Endothelial cell of umbilical vein (primary cell): Measurements from ENCODE around the gene EHMT1. TPM values are rescaled to one million over a fixed set of nuclear protein-coding genes. Genes with fewer than 3 reads are reported as not detected.
"Not testable (repeated sequence)": the region's sequence is repeated elsewhere in the genome, so short reads cannot be mapped to it uniquely, and the experiment has no call there.

Experiments
- BruUV-seq: library from RNA; stranded (reverse); fragments of 400-500 nt; replicated peaks from 2 replicates; lab custom pipeline; 2021; lab: Mats Ljungman, UMichigan
- CTCF ChIA-PET: fragments of 300-600, 350-600 bp; sonication (Branson Sonifier 250); formaldehyde crosslinking; loops from one replicate; lab custom pipeline; 2021; ENCODE audit warnings: antibody characterized with exemption, inconsistent platforms; lab: Charles Lee
- POLR2A ChIA-PET: fragments of 300-600, 350-600 bp; sonication (Branson Sonifier 250); formaldehyde crosslinking; loops from one replicate; lab custom pipeline; 2021; ENCODE audit warnings: antibody characterized with exemption, inconsistent platforms; lab: Charles Lee
- DNase-seq: peaks from one replicate; pipeline ENCODE4 v3.0.0-alpha.2; 2011; ENCODE audit warnings: low read depth, low spot score
- FAIRE-seq: peaks from 2 replicates; lab custom pipeline; 2011; peaks lifted over from hg19 to GRCh38; lab: Jason Lieb, UNC
- H2AFZ ChIP-seq: 2 replicates; pipeline ENCODE4 v1.6.0; 2012; ENCODE audit warnings: low read depth, low read length, control low read depth, inconsistent platforms
- H3K27ac ChIP-seq: 2 replicates; pipeline ENCODE4 v1.5.1; 2011; ENCODE audit warnings: low read depth, mild to moderate bottlenecking, control low read depth, low read length, moderate library complexity; ENCODE audit not compliant: insufficient read depth
- H3K27me3 ChIP-seq, 2 experiments: 2 replicates each; pipeline versions ENCODE4 v1.6.0 to v1.6.1; 2011; ENCODE audit warnings: low read length in 2 of 2, mixed read lengths in 1 of 2; ENCODE audit not compliant: control insufficient read depth in 2 of 2, insufficient read depth in 2 of 2
- H3K36me3 ChIP-seq, 2 experiments: 2 replicates in 1 of 2; 3 replicates in 1 of 2; pipeline ENCODE4 v1.5.1; 2011; ENCODE audit warnings: low read length in 2 of 2, mild to moderate bottlenecking in 1 of 2, moderate library complexity in 1 of 2; ENCODE audit not compliant: control insufficient read depth in 2 of 2, insufficient read depth in 2 of 2; ENCODE audit errors: extremely low read depth in 1 of 2
- H3K4me1 ChIP-seq: 3 replicates; pipeline ENCODE4 v1.5.1; 2011; ENCODE audit warnings: mild to moderate bottlenecking, low read length; ENCODE audit not compliant: control insufficient read depth, insufficient read depth; ENCODE audit errors: extremely low read depth
- H3K4me2 ChIP-seq: 2 replicates; pipeline ENCODE4 v1.6.1; 2011; ENCODE audit warnings: low read length, control low read depth, mixed read lengths; ENCODE audit not compliant: insufficient read depth
- H3K4me3 ChIP-seq, 3 experiments: fragments of 200-600 bp in 1 of 3; sonication (generic), shearing (Covaris generic) in 1 of 3; replicated peaks in 1 of 3; 2 replicates each; pipeline ENCODE4 v1.5.1; 2011 to 2016; ENCODE audit warnings: control low read depth in 3 of 3, low read length in 3 of 3, mild to moderate bottlenecking in 2 of 3, inconsistent platforms in 1 of 3, low read depth in 1 of 3, moderate library complexity in 1 of 3; ENCODE audit not compliant: insufficient read depth in 1 of 3
- H3K79me2 ChIP-seq: 2 replicates; pipeline ENCODE4 v1.6.0; 2012; ENCODE audit warnings: low read length, inconsistent platforms; ENCODE audit not compliant: control insufficient read depth, insufficient read depth
- H3K9ac ChIP-seq: replicated peaks from 2 replicates; pipeline ENCODE3; 2011; ENCODE audit warnings: low read length, control low read depth; ENCODE audit not compliant: insufficient read depth; ENCODE audit errors: extremely low read depth
- H3K9me1 ChIP-seq: replicated peaks from 3 replicates; pipeline ENCODE4 v1.6.0; 2011; ENCODE audit warnings: mild to moderate bottlenecking, low read length; ENCODE audit not compliant: control insufficient read depth, insufficient read depth; ENCODE audit errors: extremely low read depth
- H3K9me3 ChIP-seq: replicated peaks from 2 replicates; pipeline ENCODE4 v1.5.1; 2012; ENCODE audit warnings: low read length, inconsistent platforms; ENCODE audit not compliant: control insufficient read depth, insufficient read depth
- H4K20me1 ChIP-seq: replicated peaks from 2 replicates; pipeline ENCODE3; 2011; ENCODE audit warnings: mild to moderate bottlenecking, low read length; ENCODE audit not compliant: control insufficient read depth, insufficient read depth; ENCODE audit errors: extremely low read depth
- EZH2 ChIP-seq: IDR thresholded peaks from 2 replicates; pipeline ENCODE4 v1.6.1; 2012; ENCODE audit warnings: borderline replicate concordance, low read depth, mild to moderate bottlenecking, moderate library complexity, low read length, inconsistent platforms; ENCODE audit not compliant: severe bottlenecking
- FOS ChIP-seq: IDR thresholded peaks from 2 replicates; pipeline ENCODE4 v1.6.1; 2011; ENCODE audit warnings: mild to moderate bottlenecking, low read length, moderate library complexity, borderline replicate concordance; ENCODE audit not compliant: insufficient read depth
- GATA2 ChIP-seq: IDR thresholded peaks from 2 replicates; pipeline ENCODE4 v1.7.0; 2011; ENCODE audit warnings: low read depth, mild to moderate bottlenecking, moderate library complexity, mixed read lengths, low read length; ENCODE audit not compliant: insufficient read length, insufficient read depth
- JUN ChIP-seq: IDR thresholded peaks from 2 replicates; pipeline ENCODE4 v1.6.1; 2011; ENCODE audit warnings: borderline replicate concordance, low read depth; ENCODE audit not compliant: insufficient read length, insufficient read depth
- MYC ChIP-seq: IDR thresholded peaks from one replicate; pipeline ENCODE4 v1.6.1; 2011; ENCODE audit warnings: mild to moderate bottlenecking, low read depth, low read length
- POLR2A ChIP-seq: IDR thresholded peaks from 2 replicates; pipeline ENCODE4 v1.6.1; 2012; ENCODE audit warnings: low read depth, mild to moderate bottlenecking, control low read depth, low read length
- POLR2AphosphoS5 ChIP-seq: IDR thresholded peaks from 2 replicates; pipeline ENCODE4 v1.6.1; 2012; ENCODE audit warnings: low read depth, mild to moderate bottlenecking, control low read depth, low read length, moderate library complexity; ENCODE audit not compliant: insufficient read depth
- dilution Hi-C: fragments of 300-500 bp; cut with MboI; formaldehyde crosslinking; loops from one replicate; pipeline ENCODE4 v1.15.0; 2019; ENCODE audit warnings: low sequenced_read_pairs; ENCODE audit not compliant: extremely low pct_ligation_motif_present
- intact Hi-C: fragments of 100-400 bp; cut with micrococcal nuclease; formaldehyde crosslinking; loops from one replicate; pipeline ENCODE4 v1.10.0; 2022
- polyA plus RNA-seq, 4 experiments: library from polyadenylated mRNA; depleted of rRNA in 3 of 4; stranded (reverse) in 3 of 4; unstranded in 1 of 4; fragments of >200 nt; gene quantifications; 2 replicates each; pipeline versions ENCODE4 v1.2.1 to v1.2.3, GENCODE V29; 2011 to 2012; ENCODE audit warnings: missing spikeins in 1 of 4
- total RNA-seq: library from RNA; stranded (reverse); gene quantifications from 2 replicates; pipeline ENCODE4 v1.2.3, GENCODE V29; 2021
- TF ChIP-seq, protein P1 (sequence below), 2 donors: IDR thresholded peaks; 1 replicate in 1 of 2; 2 replicates in 1 of 2; pipeline ENCODE4 v1.5.1; 2011; ENCODE audit warnings: low read length in 2 of 2, mild to moderate bottlenecking in 2 of 2, moderate library complexity in 2 of 2, control low read depth in 1 of 2, inconsistent platforms in 1 of 2, low read depth in 1 of 2; ENCODE audit not compliant: insufficient read depth in 1 of 2; ENCODE audit errors: extremely low read depth in 1 of 2
- TF ChIP-seq, protein P2 (sequence below): IDR thresholded peaks from 2 replicates; pipeline ENCODE4 v1.6.1; 2011; ENCODE audit not compliant: insufficient read depth, insufficient read length

EHMT1 gene
- total and polyA plus RNA-seq, 2 donors (not counting 3 experiments of a cell fraction or from before 2014, with no cell fraction given), result 48.2 to 104 TPM

DNA sequence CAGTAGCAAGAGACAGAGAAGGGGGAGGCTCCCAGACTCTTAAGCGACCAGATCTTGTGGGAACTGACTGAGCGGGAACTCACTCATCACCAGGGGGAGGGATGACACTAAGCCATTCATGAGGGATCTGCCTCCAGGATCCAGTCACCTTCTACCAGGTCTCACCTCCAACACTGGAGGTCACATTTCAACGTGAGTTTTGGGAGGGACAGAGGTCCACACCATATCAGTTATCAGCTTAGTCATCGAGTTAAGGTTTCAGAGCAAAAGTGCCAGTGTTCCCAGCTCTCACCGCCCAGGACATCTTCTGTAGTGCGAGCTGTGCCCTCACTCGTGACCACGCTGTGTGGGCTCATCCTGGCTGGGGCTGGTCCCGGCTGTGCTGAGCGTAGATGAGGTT lies 160.1 kb downstream of the EHMT1 start:
- peaks cover 15 to 57% of the 10 kb centered on the region in 2 experiments for H3K36me3 ChIP-seq

DNA sequence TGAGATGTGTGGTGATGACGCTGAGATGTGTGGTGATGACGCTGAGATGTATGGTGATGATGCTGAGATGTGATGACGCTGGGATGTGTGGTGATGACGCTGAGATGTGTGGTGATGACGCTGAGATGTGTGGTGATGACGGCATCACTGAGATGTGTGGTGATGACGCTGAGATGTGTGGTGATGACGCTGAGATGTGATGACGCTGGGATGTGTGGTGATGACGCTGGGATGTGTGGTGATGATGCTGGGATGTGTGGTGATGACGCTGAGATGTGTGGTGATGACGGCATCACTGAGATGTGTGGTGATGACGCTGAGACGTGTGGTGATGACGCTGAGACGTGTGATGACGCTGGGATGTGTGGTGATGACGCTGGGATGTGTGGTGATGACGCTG lies 161.2 kb downstream of the EHMT1 start:
- FAIRE-seq, H3K4me3 ChIP-seq, H3K4me2 ChIP-seq, intact Hi-C loops, H3K27ac ChIP-seq, H3K9me3 ChIP-seq, H3K79me2 ChIP-seq, BruUV-seq, H3K27me3 ChIP-seq, CTCF ChIA-PET, dilution Hi-C loops, DNase-seq, H3K9me1 ChIP-seq, H4K20me1 ChIP-seq, H3K4me1 ChIP-seq, H2AFZ ChIP-seq, POLR2A ChIA-PET, H3K9ac ChIP-seq: not testable (repeated sequence)
- H3K36me3 ChIP-seq, result peaks cover 15 to 57% of the 10 kb centered on the region in 2 experiments

More for the DNA sequence above, 160.1 kb downstream of the EHMT1 start:
- Histone ChIP-seq H3K9me3 (no peaks in the 10 kb centered on the region), H2AFZ (no peak overlapping the region), H3K9ac (no peak overlapping the region), H3K9me1 (no peaks in the 10 kb centered on the region), H4K20me1 (no peaks in the 10 kb centered on the region), H3K79me2 (no peaks in the 10 kb centered on the region), H3K4me1 (no peaks in the 10 kb centered on the region), H3K4me2 (no peak overlapping the region), H3K27me3 (no peaks in the 10 kb centered on the region), H3K27ac (no peak overlapping the region), H3K4me3 (no peak overlapping the region)
- ChIA-PET CTCF (interaction anchor here (1.2 kb wide), 2 partner anchors 9 to 106 kb away, joined by 3 to 4 read pairs; no protein-coding TSS in a partner anchor), POLR2A (no interaction called here)
- dilution Hi-C loops, result no loop called here
- TF ChIP-seq MYC (no peak), POLR2A (no peak), EZH2 (no peak), POLR2AphosphoS5 (no peak), GATA2 (no peak), FOS (no peak), JUN (no peak)
- TF ChIP-seq, protein P1, sequence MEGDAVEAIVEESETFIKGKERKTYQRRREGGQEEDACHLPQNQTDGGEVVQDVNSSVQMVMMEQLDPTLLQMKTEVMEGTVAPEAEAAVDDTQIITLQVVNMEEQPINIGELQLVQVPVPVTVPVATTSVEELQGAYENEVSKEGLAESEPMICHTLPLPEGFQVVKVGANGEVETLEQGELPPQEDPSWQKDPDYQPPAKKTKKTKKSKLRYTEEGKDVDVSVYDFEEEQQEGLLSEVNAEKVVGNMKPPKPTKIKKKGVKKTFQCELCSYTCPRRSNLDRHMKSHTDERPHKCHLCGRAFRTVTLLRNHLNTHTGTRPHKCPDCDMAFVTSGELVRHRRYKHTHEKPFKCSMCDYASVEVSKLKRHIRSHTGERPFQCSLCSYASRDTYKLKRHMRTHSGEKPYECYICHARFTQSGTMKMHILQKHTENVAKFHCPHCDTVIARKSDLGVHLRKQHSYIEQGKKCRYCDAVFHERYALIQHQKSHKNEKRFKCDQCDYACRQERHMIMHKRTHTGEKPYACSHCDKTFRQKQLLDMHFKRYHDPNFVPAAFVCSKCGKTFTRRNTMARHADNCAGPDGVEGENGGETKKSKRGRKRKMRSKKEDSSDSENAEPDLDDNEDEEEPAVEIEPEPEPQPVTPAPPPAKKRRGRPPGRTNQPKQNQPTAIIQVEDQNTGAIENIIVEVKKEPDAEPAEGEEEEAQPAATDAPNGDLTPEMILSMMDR (IDR thresholded peaks at IDR 0.05; ENCODE audit: extremely low read depth in 1 of 2, insufficient read depth in 1 of 2, low read depth in 1 of 2, low read length in 2 of 2), result no peak
- TF ChIP-seq, protein P2, sequence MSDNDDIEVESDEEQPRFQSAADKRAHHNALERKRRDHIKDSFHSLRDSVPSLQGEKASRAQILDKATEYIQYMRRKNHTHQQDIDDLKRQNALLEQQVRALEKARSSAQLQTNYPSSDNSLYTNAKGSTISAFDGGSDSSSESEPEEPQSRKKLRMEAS, result no peak
- FAIRE-seq (no peak), DNase-seq (no peak)
- BruUV-seq, result no TSS peak
- intact Hi-C loops, result no loop called here
